RWPE2 (cell line): ENCODE measurements around the gene PDE4D.

ENCODE experiments used
- ATAC-seq: fragments of 200-7000 bp; cut with Tn5 transposase; 3 replicates; pipeline ENCODE4 v1.9.1; 2021; ENCODE audit warnings: low read depth
- DNase-seq: peaks from one replicate; pipeline ENCODE4 v3.0.0-alpha.2; 2020; ENCODE audit warnings: low spot score
- H3K27ac ChIP-seq: fragments of 450-650 bp; 2 replicates; pipeline ENCODE4 v1.5.1; 2017; ENCODE audit warnings: mild to moderate bottlenecking; ENCODE audit not compliant: poor library complexity, severe bottlenecking
- H3K27me3 ChIP-seq: fragments of 250-450 bp; sonication (Bioruptor Pico); 2 replicates; pipeline ENCODE4 v1.5.1; 2021; ENCODE audit warnings: mild to moderate bottlenecking, moderate library complexity; ENCODE audit not compliant: insufficient read depth, poor library complexity, severe bottlenecking
- H3K36me3 ChIP-seq: fragments of 250-450 bp; sonication (Bioruptor Pico); 2 replicates; pipeline ENCODE4 v1.5.1; 2020; ENCODE audit warnings: low read depth, mild to moderate bottlenecking, moderate library complexity
- H3K4me1 ChIP-seq: fragments of 250-450 bp; sonication (Bioruptor Pico); 2 replicates; pipeline ENCODE4 v1.5.1; 2021; ENCODE audit warnings: mild to moderate bottlenecking, moderate library complexity; ENCODE audit not compliant: insufficient read depth, poor library complexity, severe bottlenecking
- H3K4me3 ChIP-seq: fragments of 250-450 bp; sonication (Bioruptor Pico); 2 replicates; pipeline ENCODE4 v1.5.1; 2021; ENCODE audit warnings: mild to moderate bottlenecking, moderate library complexity; ENCODE audit not compliant: severe bottlenecking
- H3K9me3 ChIP-seq: fragments of 250-450 bp; sonication (Bioruptor Pico); 2 replicates; pipeline ENCODE4 v1.5.1; 2021; ENCODE audit warnings: mild to moderate bottlenecking, moderate library complexity; ENCODE audit not compliant: severe bottlenecking
- CTCF ChIP-seq: fragments of 450-650 bp; IDR thresholded peaks from one replicate; pipeline ENCODE4 v1.5.1; 2017; ENCODE audit warnings: mild to moderate bottlenecking, moderate library complexity; ENCODE audit not compliant: poor library complexity, severe bottlenecking

Gene PDE4D

GRCh38 chr5:59007460-59008063 lies 886.0 kb downstream of the PDE4D start:
- ATAC-seq = 0 out of 3 replicates have a peak, but pooled peaks have one; percentile 29
- no peak overlapping the region for H3K27ac ChIP-seq
- H3K36me3 ChIP-seq = no peaks in the 10 kb centered on the region
- no peak overlapping the region for H3K4me3 ChIP-seq
- no peaks in the 10 kb centered on the region for H3K4me1 ChIP-seq
- no peak for DNase-seq
- H3K27me3 ChIP-seq = no peaks in the 10 kb centered on the region
- peak; percentile 85 for TF ChIP-seq CTCF
- H3K9me3 ChIP-seq = no peaks in the 10 kb centered on the region

GRCh38 chr5:59005934-59006701 lies 887.4 kb downstream of the PDE4D start:
- H3K4me3 ChIP-seq = no peak overlapping the region
- no peaks in the 10 kb centered on the region for H3K27me3 ChIP-seq
- no peaks in the 10 kb centered on the region for H3K9me3 ChIP-seq
- DNase-seq (no peak), ATAC-seq (no peak)
- H3K4me1 ChIP-seq = no peaks in the 10 kb centered on the region
- TF ChIP-seq CTCF = no peak
- H3K36me3 ChIP-seq = no peaks in the 10 kb centered on the region
- no peak overlapping the region for H3K27ac ChIP-seq

GRCh38 chr5:59003641-59004040 lies 889.9 kb downstream of the PDE4D start:
- Histone ChIP-seq H3K27me3 (no peaks in the 10 kb centered on the region), H3K4me3 (no peak overlapping the region), H3K9me3 (no peaks in the 10 kb centered on the region), H3K36me3 (no peaks in the 10 kb centered on the region), H3K4me1 (no peaks in the 10 kb centered on the region), H3K27ac (no peak overlapping the region)
- no peak for TF ChIP-seq CTCF
- ATAC-seq (no peak), DNase-seq (no peak)

- Histone ChIP-seq H3K27me3 (no peaks in the 10 kb centered on the region), H3K36me3 (no peaks in the 10 kb centered on the region), H3K9me3 (no peaks in the 10 kb centered on the region), H3K4me1 (no peaks in the 10 kb centered on the region), H3K4me3 (no peak overlapping the region), H3K27ac (no peak overlapping the region)
- DNase-seq = no peak
- TF ChIP-seq CTCF = no peak
- ATAC-seq = no peak
Observed at GRCh38 chr5:59003124-59003523, 890.4 kb downstream of the PDE4D start.
